NCI-H1105 (cell line): Measurements from ENCODE around the gene ZRANB3.
"Not testable (repeated sequence)": the region's sequence is repeated elsewhere in the genome, so short reads cannot be mapped to it uniquely, and the experiment has no call there.

Source experiments
- DNase-seq: peaks from one replicate; lab custom pipeline; 2025; lab: John Stamatoyannopoulos, UW

ZRANB3 gene

GRCh38 chr2:135320465-135321355 lies 210.3 kb downstream of the ZRANB3 start:
- DNase-seq, result no peak

GRCh38 chr2:135318808-135319207 lies 212.2 kb downstream of the ZRANB3 start:
- DNase-seq, result no peak

- no peak for DNase-seq
Observed at GRCh38 chr2:135317375-135317774, 213.6 kb downstream of the ZRANB3 start.

DNA sequence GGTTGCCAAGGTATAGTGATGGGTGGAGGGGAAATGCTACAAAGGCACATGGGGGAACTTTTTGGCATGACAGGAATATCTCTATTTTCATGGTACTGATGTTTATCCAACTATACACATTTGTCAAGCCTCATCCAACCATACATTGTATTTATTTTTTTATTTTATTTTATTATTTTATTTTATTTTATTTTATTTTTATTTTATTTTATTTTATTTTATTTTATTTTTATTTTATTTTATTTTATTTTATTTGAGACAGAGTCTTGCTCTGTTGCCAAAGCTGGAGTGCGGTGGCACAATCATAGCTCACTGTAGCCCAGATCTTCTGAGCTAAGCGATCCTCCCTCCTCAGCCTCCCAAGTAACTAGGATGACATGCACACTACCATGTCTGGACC lies 219.1 kb downstream of the ZRANB3 start:
- no peak for DNase-seq

DNA sequence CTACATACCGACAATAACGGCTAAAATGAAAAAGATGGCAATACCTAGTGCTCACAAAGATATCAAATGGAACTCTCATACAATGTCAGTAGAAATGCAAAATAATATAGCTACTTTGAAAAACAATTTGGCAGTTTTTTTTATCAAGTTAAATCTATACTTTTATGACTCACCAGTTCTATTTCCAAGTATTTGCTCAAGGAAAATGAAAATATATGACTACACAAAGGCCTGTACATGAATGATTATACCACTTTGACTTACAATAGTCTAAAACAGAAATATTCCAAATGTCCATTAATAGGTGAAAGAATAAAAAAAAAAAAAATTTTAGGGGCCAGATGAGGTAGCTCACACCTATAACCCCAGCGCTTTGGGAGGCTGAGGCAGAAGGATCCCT lies 219.8 kb downstream of the ZRANB3 start:
- no peak for DNase-seq

GRCh38 chr2:135304694-135305093 lies 226.3 kb downstream of the ZRANB3 start:
- DNase-seq, result no peak

DNA sequence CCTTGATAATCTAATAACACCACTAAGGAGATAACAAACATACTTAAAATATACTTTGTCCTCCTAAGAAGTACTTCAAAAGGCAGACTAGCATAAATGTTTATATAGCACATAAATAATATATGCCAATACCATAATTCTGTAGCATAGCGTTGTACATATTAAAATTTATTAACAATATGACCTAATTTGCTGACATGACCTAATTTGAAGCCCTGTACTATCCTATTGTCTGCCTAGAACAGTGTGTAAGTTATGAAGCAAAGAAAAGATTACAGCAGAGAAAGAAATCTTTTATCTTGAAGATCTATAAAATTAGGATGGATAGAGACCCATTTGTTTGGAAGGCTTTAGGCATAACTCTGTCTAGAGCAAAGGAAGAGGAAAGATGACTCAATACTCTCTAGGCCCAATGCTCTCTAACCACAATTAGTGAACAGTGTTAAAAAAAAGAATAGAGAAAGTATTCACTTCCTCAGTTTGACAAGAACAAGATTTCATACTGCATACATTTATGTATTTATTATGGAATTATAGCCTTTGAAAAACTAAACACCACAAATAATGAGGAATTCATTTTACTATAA lies 231.3 kb downstream of the ZRANB3 start:
- DNase-seq, result no peak

- DNase-seq, result no peak
Observed at GRCh38 chr2:135299165-135299564, 231.9 kb downstream of the ZRANB3 start.

DNA sequence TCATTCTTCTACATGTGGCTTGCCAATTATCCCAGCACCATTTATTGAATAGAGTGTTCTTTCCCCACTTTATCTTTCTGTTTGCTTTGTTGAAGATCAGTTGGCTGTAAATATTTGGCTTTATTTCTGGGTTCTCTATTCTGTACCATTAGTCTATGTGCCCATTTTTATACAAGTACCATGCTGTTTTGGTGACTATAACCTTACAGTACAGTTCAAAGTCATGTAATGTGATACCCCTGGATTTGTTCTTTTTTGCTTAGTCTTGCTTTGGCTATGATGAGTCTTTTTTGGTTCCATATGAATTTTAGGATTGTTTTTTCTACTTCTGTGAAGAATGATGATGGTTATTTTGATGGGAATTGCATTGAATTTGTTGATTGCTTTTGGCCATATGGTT lies 243.9 kb downstream of the ZRANB3 start:
- DNase-seq, result not testable (repeated sequence)

DNA sequence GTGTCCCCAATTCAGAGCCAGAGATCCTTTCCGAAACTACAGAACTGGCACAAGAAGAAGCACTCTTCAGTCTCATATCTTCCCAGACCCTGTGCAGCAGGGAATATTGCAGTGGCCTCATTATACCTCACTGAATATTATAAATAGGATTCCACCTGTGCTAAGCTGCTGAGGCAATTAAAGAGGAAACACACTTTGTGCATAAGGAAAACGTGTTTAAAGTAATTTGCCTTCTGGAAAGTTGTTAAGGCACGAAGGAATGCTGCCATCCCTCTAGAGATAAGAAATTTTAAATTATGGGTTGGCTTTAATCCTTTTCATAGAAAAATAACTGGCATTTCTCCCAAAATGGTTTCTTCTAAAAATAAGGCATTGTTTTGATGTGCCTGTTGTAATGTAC lies 245.6 kb downstream of the ZRANB3 start:
- no peak for DNase-seq

DNA sequence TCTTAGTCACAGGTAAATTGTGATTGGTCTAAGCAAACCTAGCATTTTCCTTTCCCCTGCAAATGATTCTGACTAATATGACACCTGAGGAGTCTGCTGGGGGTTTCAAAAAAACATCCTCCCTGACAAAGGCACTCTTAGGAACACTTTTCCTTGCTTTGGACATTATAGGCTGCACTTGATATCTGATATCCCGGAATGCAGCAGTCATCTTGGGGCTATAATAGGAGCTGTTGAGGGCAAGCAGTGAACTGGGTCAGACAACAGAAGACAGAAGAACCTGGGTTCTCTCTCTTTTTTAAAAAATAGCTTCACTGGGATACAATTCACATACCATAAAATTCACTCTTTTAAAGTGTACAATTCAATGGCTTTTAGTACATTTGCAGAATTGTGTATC lies 249.6 kb downstream of the ZRANB3 start:
- DNase-seq, result no peak

- DNase-seq, result no peak
Observed at GRCh38 chr2:135279209-135279608, 251.8 kb downstream of the ZRANB3 start.

DNA sequence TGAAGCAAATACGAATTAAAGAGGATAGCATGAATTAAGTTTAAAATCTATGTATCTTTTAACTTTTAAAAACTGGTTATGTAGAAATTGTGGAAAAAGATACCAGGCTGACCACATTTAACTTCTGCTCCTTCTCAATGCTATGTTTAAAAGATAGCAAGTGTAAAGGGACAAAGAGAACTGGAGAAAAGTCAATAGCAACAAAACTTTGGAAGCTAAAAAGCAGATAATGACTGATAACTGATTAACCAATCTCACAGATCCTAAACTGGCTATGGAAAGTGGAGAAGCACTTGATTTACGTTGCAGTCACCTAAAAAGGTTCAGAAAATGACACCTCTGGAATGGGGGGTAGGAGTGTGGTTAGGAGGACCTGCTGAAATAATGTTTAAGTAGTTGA lies 254.5 kb downstream of the ZRANB3 start:
- no peak for DNase-seq

GRCh38 chr2:135271006-135271405 lies 260.0 kb downstream of the ZRANB3 start:
- no peak for DNase-seq

GRCh38 chr2:135265960-135266490 lies 265.0 kb downstream of the ZRANB3 start:
- no peak for DNase-seq

DNA sequence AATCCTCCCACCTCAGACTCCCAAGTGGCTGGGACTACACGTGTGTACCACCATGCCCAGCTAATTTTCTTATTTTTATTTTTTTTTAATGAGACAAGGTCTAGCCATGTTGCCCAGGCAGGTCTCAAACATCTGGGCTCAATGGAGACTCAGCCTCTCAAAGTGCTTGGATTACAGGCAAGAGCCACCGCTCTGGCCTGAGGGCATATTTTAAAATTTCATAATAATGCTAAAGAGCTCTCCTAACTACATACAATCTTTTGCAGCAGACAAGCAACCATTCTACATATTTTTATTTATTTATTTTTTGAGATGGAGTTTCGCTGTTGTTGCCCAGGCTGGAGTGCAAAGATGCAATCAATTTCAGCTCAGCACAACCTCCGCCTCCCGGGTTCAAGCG lies 271.9 kb downstream of the ZRANB3 start:
- DNase-seq, result no peak

GRCh38 chr2:135258193-135258592 lies 272.8 kb downstream of the ZRANB3 start:
- no peak for DNase-seq

- DNase-seq, result no peak
Observed at GRCh38 chr2:135257383-135258090, 273.5 kb downstream of the ZRANB3 start.

- no peak for DNase-seq
Observed at GRCh38 chr2:135256531-135257260, 274.3 kb downstream of the ZRANB3 start.

- no peak for DNase-seq
Observed at GRCh38 chr2:135255208-135255607, 275.8 kb downstream of the ZRANB3 start.

GRCh38 chr2:135252805-135253458 lies 278.1 kb downstream of the ZRANB3 start:
- DNase-seq, result no peak
